NT2/D1 (cell line): ENCODE measurements around the gene CAMK1D.

Experiments used
- DNase-seq: peaks from one replicate; pipeline ENCODE4 v3.0.0-alpha.2; 2011; ENCODE audit warnings: low read depth, low spot score
- H3K27me3 ChIP-seq: 2 replicates; pipeline ENCODE4 v1.6.0; 2011; ENCODE audit warnings: mild to moderate bottlenecking; ENCODE audit not compliant: insufficient read length, insufficient read depth
- H3K36me3 ChIP-seq: 2 replicates; pipeline ENCODE4 v1.6.1; 2011; ENCODE audit warnings: mild to moderate bottlenecking, low read length, mixed read lengths; ENCODE audit not compliant: insufficient read depth, insufficient read length
- H3K4me1 ChIP-seq: 2 replicates; pipeline ENCODE4 v1.5.1; 2011; ENCODE audit not compliant: insufficient read depth, insufficient read length
- H3K4me3 ChIP-seq: 2 replicates; pipeline ENCODE4 v1.5.1; 2011; ENCODE audit warnings: low read depth; ENCODE audit not compliant: insufficient read length
- H3K9ac ChIP-seq: 2 replicates; pipeline ENCODE4 v1.6.0; 2011; ENCODE audit warnings: low read depth; ENCODE audit not compliant: insufficient read length
- H3K9me3 ChIP-seq: 2 replicates; pipeline ENCODE4 v1.5.1; 2011; ENCODE audit warnings: mild to moderate bottlenecking, low read length; ENCODE audit not compliant: insufficient read depth
- SUZ12 ChIP-seq: IDR thresholded peaks from 2 replicates; pipeline ENCODE4 v1.6.1; 2011; ENCODE audit not compliant: insufficient read length, insufficient read depth; ENCODE audit errors: extremely low read depth
- YY1 ChIP-seq: IDR thresholded peaks from 2 replicates; pipeline ENCODE4 v1.6.1; 2011; ENCODE audit not compliant: insufficient read length, insufficient read depth
- ZNF274 ChIP-seq: IDR thresholded peaks from 2 replicates; pipeline ENCODE4 v1.6.1; 2011; ENCODE audit warnings: mild to moderate bottlenecking, low read depth, low read length

Gene CAMK1D

DNA sequence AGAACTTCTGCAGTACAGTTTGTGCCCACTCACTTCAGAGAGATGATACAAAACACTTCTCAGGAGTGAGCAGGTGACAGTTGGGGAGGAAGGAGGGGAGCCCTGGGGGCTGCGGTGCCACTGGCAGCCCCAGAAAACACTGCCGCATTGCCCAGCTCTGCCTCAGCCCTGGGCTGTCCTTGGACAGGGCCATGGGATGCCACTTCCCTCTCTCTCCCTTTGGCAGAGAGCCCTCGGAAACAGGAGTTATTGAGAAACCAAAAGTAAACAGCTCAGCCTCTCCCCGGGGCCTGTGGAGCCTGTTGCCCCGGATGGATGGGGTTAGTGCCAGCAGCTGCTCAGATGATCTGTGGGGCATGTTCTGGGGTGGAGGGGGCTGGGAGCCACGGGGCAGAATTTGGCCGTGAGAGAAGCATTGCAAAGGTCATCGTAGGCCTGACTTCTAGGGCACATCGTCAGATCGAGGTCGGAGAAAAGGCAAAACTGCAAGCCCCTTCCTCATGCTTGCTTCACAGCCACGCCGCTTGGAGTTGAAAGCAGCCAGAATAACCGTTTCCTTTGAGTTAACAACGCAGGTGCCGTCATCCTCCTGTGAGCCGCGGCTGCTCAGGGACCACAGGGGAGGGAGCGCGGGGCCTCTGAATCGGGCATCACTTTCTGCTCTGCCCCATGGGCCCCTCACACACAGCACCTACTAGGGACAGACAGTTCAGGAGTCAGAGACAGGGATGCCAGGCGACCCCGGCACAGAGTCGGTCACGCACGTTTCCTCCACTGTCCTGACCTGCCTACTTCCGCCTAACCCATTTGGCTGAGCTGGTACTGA is 256.4 kb downstream of the CAMK1D start:
- peaks cover 3% of the 10 kb centered on the region for H3K4me1 ChIP-seq
- H3K27me3 ChIP-seq, result no peaks in the 10 kb centered on the region
- no peak overlapping the region for H3K9ac ChIP-seq
- no peaks in the 10 kb centered on the region for H3K36me3 ChIP-seq
- H3K4me3 ChIP-seq, result no peak overlapping the region
- H3K9me3 ChIP-seq, result no peaks in the 10 kb centered on the region
- TF ChIP-seq YY1 (no peak), SUZ12 (no peak), ZNF274 (no peak)
- no peak for DNase-seq

DNA sequence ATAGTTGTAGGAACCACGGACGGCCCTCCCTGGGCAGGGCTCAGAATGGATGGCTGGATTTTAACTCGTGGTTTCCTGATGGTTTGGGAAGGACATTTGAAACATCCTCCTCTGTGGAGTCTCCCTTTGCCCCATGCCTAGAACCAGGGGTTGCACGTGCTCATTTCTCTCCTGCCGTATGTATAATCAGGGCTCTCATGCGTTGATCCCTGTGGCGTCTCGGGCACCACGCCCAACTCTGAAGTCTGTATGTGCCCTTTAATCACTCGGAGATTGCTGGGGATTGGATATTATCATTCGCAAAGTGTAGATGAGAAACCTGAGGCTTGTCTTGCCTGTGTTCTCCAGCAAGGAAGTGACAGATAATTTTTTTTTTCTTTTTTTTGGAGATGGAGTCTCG is 257.1 kb downstream of the CAMK1D start:
- TF ChIP-seq ZNF274, result no peak
- TF ChIP-seq SUZ12, result no peak
- TF ChIP-seq YY1, result no peak
- no peak overlapping the region for H3K4me3 ChIP-seq
- no peak overlapping the region for H3K9ac ChIP-seq
- no peaks in the 10 kb centered on the region for H3K27me3 ChIP-seq
- H3K4me1 ChIP-seq, result peaks cover 3% of the 10 kb centered on the region
- no peak for DNase-seq
- no peaks in the 10 kb centered on the region for H3K9me3 ChIP-seq
- H3K36me3 ChIP-seq, result no peaks in the 10 kb centered on the region

- no peak for DNase-seq
- Histone ChIP-seq H3K9me3 (no peaks in the 10 kb centered on the region), H3K36me3 (no peaks in the 10 kb centered on the region), H3K4me3 (no peak overlapping the region), H3K9ac (no peak overlapping the region), H3K4me1 (no peaks in the 10 kb centered on the region), H3K27me3 (no peaks in the 10 kb centered on the region)
- TF ChIP-seq SUZ12 (no peak), YY1 (no peak)
Observed at GRCh38 chr10:12608761-12609160, 259.4 kb downstream of the CAMK1D start.

DNA sequence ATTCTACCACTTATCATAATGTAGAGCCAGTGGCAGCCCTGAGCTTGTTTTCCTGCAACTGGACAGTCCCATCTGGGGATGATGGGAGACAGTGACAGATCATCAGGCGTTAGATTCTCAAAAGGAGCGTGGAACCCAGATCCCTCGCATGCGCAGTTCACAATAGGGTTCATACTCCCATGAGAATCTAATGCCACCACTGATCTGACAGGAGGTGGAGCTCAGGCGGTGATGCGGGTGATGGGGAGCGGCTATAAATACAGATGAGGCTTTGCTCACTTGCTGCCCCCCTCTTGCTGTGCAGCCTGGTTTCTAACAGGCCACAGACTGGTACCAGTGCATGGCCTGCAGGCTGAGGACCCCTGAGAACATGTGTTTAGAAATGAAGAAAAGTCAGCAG is 260.1 kb downstream of the CAMK1D start:
- no peak for DNase-seq
- H3K9ac ChIP-seq, result no peak overlapping the region

GRCh38 chr10:12613136-12613535 is 263.8 kb downstream of the CAMK1D start:
- TF ChIP-seq ZNF274, result no peak
- no peak for TF ChIP-seq YY1
- TF ChIP-seq SUZ12, result no peak
- Histone ChIP-seq H3K4me1 (peaks cover 1% of the 10 kb centered on the region), H3K9me3 (no peaks in the 10 kb centered on the region), H3K36me3 (no peaks in the 10 kb centered on the region), H3K9ac (no peak overlapping the region), H3K27me3 (no peaks in the 10 kb centered on the region), H3K4me3 (no peak overlapping the region)
- no peak for DNase-seq

More for the DNA sequence above, 260.1 kb downstream of the CAMK1D start:
- no peaks in the 10 kb centered on the region for H3K27me3 ChIP-seq
- no peaks in the 10 kb centered on the region for H3K9me3 ChIP-seq
- no peaks in the 10 kb centered on the region for H3K4me1 ChIP-seq
- no peak overlapping the region for H3K4me3 ChIP-seq
- no peaks in the 10 kb centered on the region for H3K36me3 ChIP-seq
- TF ChIP-seq SUZ12 (no peak), ZNF274 (no peak), YY1 (no peak)

GRCh38 chr10:12614177-12614995 is 265.0 kb downstream of the CAMK1D start:
- Histone ChIP-seq H3K36me3 (no peaks in the 10 kb centered on the region), H3K9ac (no peak overlapping the region), H3K9me3 (no peaks in the 10 kb centered on the region), H3K4me1 (peaks cover 1% of the 10 kb centered on the region), H3K27me3 (no peaks in the 10 kb centered on the region), H3K4me3 (no peak overlapping the region)
- no peak for DNase-seq
- no peak for TF ChIP-seq ZNF274
- no peak for TF ChIP-seq YY1
- no peak for TF ChIP-seq SUZ12

- Histone ChIP-seq H3K36me3 (no peaks in the 10 kb centered on the region), H3K4me1 (peaks cover 1% of the 10 kb centered on the region), H3K9ac (no peak overlapping the region), H3K4me3 (no peak overlapping the region), H3K9me3 (no peaks in the 10 kb centered on the region), H3K27me3 (no peaks in the 10 kb centered on the region)
- TF ChIP-seq SUZ12, result no peak
- TF ChIP-seq ZNF274, result no peak
- no peak for TF ChIP-seq YY1
- DNase-seq, result no peak
Observed at GRCh38 chr10:12615296-12616220, 266.2 kb downstream of the CAMK1D start.
